ENCODE measurements around the gene SPATA24.
"Not testable (repeated sequence)": the region's sequence is repeated elsewhere in the genome, so short reads cannot be mapped to it uniquely, and the experiment has no call there.

Gene SPATA24

GRCh38 chr5:139387611-139388197 is 16.2 kb downstream of the SPATA24 start:
- Histone ChIP-seq H3K36me3 (no peaks in the 10 kb centered on the region), H3K9me3 (ENCODE audit: severe bottlenecking) (peaks cover under 1% of the 10 kb centered on the region), H3K27me3 (ENCODE audit: insufficient read depth, low read depth, severe bottlenecking) (no peaks in the 10 kb centered on the region), H3K4me3 (ENCODE audit: low read depth, low read length) (no peak overlapping the region), H3K27ac (no peak overlapping the region)
- TF ChIP-seq CTCF (IDR thresholded peaks at IDR 0.05; ENCODE audit: low read depth, low read length): no peak
- DNase-seq: no peak

GRCh38 chr5:139386956-139387355 is 16.9 kb downstream of the SPATA24 start:
- H3K27me3 ChIP-seq (ENCODE audit: insufficient read depth, low read depth, severe bottlenecking); H3K27ac ChIP-seq; H3K9me3 ChIP-seq (ENCODE audit: severe bottlenecking); H3K36me3 ChIP-seq; H3K4me3 ChIP-seq (ENCODE audit: low read depth, low read length); DNase-seq: not testable (repeated sequence)

- Histone ChIP-seq H3K27me3 (ENCODE audit: insufficient read depth, low read depth, severe bottlenecking) (no peaks in the 10 kb centered on the region), H3K27ac (no peak overlapping the region), H3K36me3 (no peaks in the 10 kb centered on the region), H3K4me3 (ENCODE audit: low read depth, low read length) (no peak overlapping the region), H3K9me3 (ENCODE audit: severe bottlenecking) (no peaks in the 10 kb centered on the region)
- no peak for TF ChIP-seq CTCF (IDR thresholded peaks at IDR 0.05; ENCODE audit: low read depth, low read length)
- no peak for DNase-seq
Observed at GRCh38 chr5:139386050-139386438, 17.8 kb downstream of the SPATA24 start.

- TF ChIP-seq CTCF (IDR thresholded peaks at IDR 0.05; ENCODE audit: low read depth, low read length): peak; percentile 68
- Histone ChIP-seq H3K36me3 (no peaks in the 10 kb centered on the region), H3K27ac (no peak overlapping the region), H3K4me3 (ENCODE audit: low read depth, low read length) (no peak overlapping the region), H3K9me3 (ENCODE audit: severe bottlenecking) (no peaks in the 10 kb centered on the region), H3K27me3 (ENCODE audit: insufficient read depth, low read depth, severe bottlenecking) (no peaks in the 10 kb centered on the region)
- DNase-seq: peak; percentile 45
Observed at GRCh38 chr5:139385061-139386049, 18.5 kb downstream of the SPATA24 start.

- Histone ChIP-seq H3K27me3 (ENCODE audit: insufficient read depth, low read depth, severe bottlenecking) (no peaks in the 10 kb centered on the region), H3K4me3 (ENCODE audit: low read depth, low read length) (no peak overlapping the region)
- DNase-seq: no peak
Observed at GRCh38 chr5:139384591-139385051, 19.3 kb downstream of the SPATA24 start.

More at GRCh38 chr5:139384591-139385051, 19.3 kb downstream of the SPATA24 start:
- TF ChIP-seq CTCF (IDR thresholded peaks at IDR 0.05; ENCODE audit: low read depth, low read length): no peak
- no peaks in the 10 kb centered on the region for H3K9me3 ChIP-seq (ENCODE audit: severe bottlenecking)
- H3K27ac ChIP-seq: no peak overlapping the region
- no peaks in the 10 kb centered on the region for H3K36me3 ChIP-seq
